Coronary artery (tissue), 2 donors: ENCODE data around the gene MON2.
A peak's percentile ranks its signal among the peaks of the same experiment; 100 is the strongest.

Experiments used
- DNase-seq: peaks from one replicate; pipeline ENCODE4 v3.0.0-alpha.2; 2017; ENCODE audit warnings: low spot score
- H3K27ac ChIP-seq, 2 donors: fragments of 200-600 bp; sonication (generic); one replicate each; pipeline ENCODE4 v1.5.1; 2016 to 2019
- H3K4me3 ChIP-seq: fragments of 200-600 bp; sonication (generic); 2 replicates; pipeline ENCODE4 v1.5.1; 2016; ENCODE audit warnings: mild to moderate bottlenecking, moderate library complexity
- TF ChIP-seq, protein P1 (sequence below): fragments of 200-600 bp; sonication (generic); IDR thresholded peaks from one replicate; pipeline ENCODE4 v1.5.1; 2019; ENCODE audit warnings: antibody characterized with exemption

MON2 gene

DNA sequence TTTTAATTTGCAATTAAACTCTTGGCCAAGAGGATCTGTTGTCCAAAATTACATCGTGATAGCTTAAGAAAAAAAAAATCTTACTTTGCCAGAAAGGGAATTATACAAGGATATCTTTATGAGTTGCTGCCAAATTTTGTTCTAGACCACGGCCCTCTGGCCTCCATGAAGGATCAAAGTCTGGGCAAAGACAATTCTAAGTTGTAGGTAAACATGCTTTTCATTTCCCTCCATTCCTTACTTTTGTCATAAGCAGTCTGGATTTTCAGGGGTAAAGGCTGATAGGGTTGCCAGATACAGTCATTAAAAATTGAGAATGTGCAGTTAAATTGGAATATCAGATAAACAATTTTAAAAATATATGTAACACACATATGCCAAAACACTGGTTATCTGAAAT is 135.1 kb downstream of the MON2 start:
- Histone ChIP-seq H3K27ac (peak overlapping the region; percentile 98 to 99), H3K4me3 (peak overlapping the region; percentile 88)
- TF ChIP-seq, protein P1, sequence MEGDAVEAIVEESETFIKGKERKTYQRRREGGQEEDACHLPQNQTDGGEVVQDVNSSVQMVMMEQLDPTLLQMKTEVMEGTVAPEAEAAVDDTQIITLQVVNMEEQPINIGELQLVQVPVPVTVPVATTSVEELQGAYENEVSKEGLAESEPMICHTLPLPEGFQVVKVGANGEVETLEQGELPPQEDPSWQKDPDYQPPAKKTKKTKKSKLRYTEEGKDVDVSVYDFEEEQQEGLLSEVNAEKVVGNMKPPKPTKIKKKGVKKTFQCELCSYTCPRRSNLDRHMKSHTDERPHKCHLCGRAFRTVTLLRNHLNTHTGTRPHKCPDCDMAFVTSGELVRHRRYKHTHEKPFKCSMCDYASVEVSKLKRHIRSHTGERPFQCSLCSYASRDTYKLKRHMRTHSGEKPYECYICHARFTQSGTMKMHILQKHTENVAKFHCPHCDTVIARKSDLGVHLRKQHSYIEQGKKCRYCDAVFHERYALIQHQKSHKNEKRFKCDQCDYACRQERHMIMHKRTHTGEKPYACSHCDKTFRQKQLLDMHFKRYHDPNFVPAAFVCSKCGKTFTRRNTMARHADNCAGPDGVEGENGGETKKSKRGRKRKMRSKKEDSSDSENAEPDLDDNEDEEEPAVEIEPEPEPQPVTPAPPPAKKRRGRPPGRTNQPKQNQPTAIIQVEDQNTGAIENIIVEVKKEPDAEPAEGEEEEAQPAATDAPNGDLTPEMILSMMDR: no peak
- no peak for DNase-seq

GRCh38 chr12:62602255-62603060 is 135.8 kb downstream of the MON2 start:
- TF ChIP-seq, protein P1: no peak
- DNase-seq: peak; percentile 93
- H3K27ac ChIP-seq: peak overlapping the region; percentile 98 to 99
- peak overlapping the region; percentile 88 for H3K4me3 ChIP-seq

- H3K27ac ChIP-seq: peak overlapping the region; percentile 98 to 99
- TF ChIP-seq, protein P1: peak; percentile 66
- H3K4me3 ChIP-seq: peak overlapping the region; percentile 88
- DNase-seq: peak; percentile 91
Measured at GRCh38 chr12:62603061-62603810, 136.6 kb downstream of the MON2 start.

DNA sequence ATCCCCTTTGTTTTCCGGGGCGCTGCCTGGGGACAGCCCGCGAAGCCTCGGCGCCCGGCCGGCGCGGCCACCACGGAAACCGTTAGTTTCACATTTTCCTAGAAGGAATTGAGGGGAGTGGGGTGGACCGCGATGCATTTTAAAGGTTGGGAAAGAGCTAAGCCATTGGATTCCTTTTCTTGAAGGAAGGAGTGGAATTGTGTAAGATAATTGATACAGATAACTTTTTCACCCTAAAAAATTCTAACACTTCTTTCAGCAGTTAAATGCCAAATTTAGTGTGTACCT is 137.1 kb downstream of the MON2 start:
- TF ChIP-seq, protein P1: no peak
- Histone ChIP-seq H3K4me3 (peak overlapping the region; percentile 88), H3K27ac (peak overlapping the region; percentile 98 to 99)
- DNase-seq: no peak

DNA sequence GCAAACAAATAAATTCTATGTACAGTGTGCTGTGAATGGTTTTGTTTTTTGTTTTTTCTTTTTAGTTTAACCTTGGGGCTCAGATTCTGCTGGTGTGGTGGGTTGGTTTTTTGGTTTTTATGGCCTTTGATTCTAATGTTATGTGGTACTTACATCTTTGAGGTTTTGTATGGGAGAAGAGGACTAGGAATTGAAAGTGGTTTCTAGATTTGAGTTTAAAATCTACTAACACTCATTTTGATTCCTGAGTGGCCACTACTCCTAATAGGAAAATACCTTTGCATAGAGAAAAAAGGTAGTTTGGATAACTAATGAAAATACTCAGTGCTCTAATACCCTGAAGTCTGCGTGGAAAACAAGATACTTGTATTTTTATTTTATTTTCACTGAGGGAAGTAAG is 137.7 kb downstream of the MON2 start:
- no peak for DNase-seq
- H3K4me3 ChIP-seq: peak overlapping the region; percentile 88
- H3K27ac ChIP-seq: no peak overlapping the region
- TF ChIP-seq, protein P1: no peak

DNA sequence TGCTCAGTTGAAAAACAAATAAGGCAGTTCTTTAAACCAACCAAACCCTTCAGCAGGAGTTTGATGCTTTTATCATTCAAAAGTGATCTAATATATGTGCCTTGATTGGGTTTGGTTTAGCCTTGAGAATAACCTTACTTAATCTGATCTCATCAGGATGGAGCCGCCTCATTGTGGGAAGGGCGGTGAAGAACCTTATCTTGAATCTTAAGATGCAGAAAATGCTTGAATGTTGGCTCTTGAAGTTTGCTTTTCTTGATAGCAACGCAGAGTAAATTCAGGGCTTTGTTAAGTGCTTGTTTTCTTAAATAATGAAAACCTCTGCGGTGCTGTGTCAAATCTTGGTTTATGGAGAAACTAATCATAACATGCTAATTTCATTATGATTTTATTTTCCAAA is 138.2 kb downstream of the MON2 start:
- DNase-seq: no peak
- Histone ChIP-seq H3K27ac (no peak overlapping the region), H3K4me3 (peak overlapping the region; percentile 88)
- TF ChIP-seq, protein P1: no peak

DNA sequence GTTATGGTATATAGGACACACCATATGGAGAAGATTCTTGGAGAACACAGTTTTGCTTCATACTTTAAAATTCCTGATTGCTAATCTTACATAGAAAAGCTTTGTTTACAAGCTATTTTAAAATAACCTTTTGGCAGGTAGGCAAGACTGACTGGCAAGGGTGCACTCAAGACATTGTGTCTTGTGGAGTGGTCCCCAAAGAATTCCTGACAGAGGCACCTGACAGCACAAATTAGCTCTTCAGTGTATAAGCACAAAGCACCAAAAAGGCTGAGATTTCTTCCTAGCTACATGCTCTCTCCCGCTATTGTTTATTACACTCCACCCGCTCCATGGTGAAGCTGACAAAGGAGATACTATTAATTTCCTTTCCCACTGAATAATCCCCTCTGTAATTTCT is 139.4 kb downstream of the MON2 start:
- no peak for DNase-seq
- peak overlapping the region; percentile 88 for H3K4me3 ChIP-seq
- TF ChIP-seq, protein P1: no peak
- no peak overlapping the region for H3K27ac ChIP-seq
